OCI-LY7 (cell line): ENCODE results near the gene RNF32. TPM values are rescaled to one million over a fixed set of nuclear protein-coding genes. Genes with fewer than 3 reads are reported as not detected.

Source experiments
- BruUV-seq: library from RNA; stranded (reverse); fragments of 400-500 nt; replicated peaks from 2 replicates; lab custom pipeline; 2021; lab: Mats Ljungman, UMichigan
- CTCF ChIA-PET: fragments of 300-600 bp; sonication (Branson Sonifier 250); formaldehyde crosslinking; loops from one replicate; lab custom pipeline; 2022; ENCODE audit warnings: antibody characterized with exemption; ENCODE audit not compliant: unreplicated experiment; lab: Charles Lee
- POLR2A ChIA-PET: fragments of 300-600 bp; sonication (Branson Sonifier 250); formaldehyde crosslinking; loops from one replicate; lab custom pipeline; 2022; ENCODE audit warnings: antibody characterized with exemption; lab: Charles Lee
- DNase-seq: peaks from one replicate; pipeline ENCODE4 v3.0.0-alpha.2; 2015; ENCODE audit warnings: low spot score
- H2AFZ ChIP-seq: fragments of 200-600 bp; sonication (generic), shearing (Covaris generic); 2 replicates; pipeline ENCODE4 v1.6.1; 2014; ENCODE audit warnings: mild to moderate bottlenecking, antibody characterized with exemption, low read length, moderate library complexity
- H3K27ac ChIP-seq: fragments of 200-600 bp; sonication (generic); 2 replicates; pipeline ENCODE4 v1.5.1; 2014; ENCODE audit warnings: mixed run types, low read depth, mild to moderate bottlenecking, moderate library complexity, low read length, inconsistent platforms; ENCODE audit not compliant: poor library complexity, severe bottlenecking
- H3K36me3 ChIP-seq: fragments of 200-600 bp; sonication (generic); 2 replicates; pipeline ENCODE4 v1.6.1; 2014; ENCODE audit warnings: mild to moderate bottlenecking, antibody characterized with exemption, low read length, moderate library complexity, mixed read lengths; ENCODE audit not compliant: insufficient read depth
- H3K4me1 ChIP-seq: fragments of 200-600 bp; sonication (generic); 2 replicates; pipeline ENCODE4 v1.5.1; 2014; ENCODE audit warnings: mild to moderate bottlenecking, low read length; ENCODE audit not compliant: insufficient read depth, poor library complexity, severe bottlenecking
- H3K4me2 ChIP-seq: fragments of 200-600 bp; sonication (generic); 2 replicates; pipeline ENCODE4 v1.6.1; 2014; ENCODE audit warnings: mild to moderate bottlenecking, low read length
- H3K4me3 ChIP-seq: fragments of 200-600 bp; sonication (generic); 2 replicates; pipeline ENCODE4 v1.5.1; 2014; ENCODE audit warnings: mild to moderate bottlenecking, low read depth, low read length; ENCODE audit not compliant: poor library complexity, severe bottlenecking
- H3K79me2 ChIP-seq: fragments of 200-600 bp; sonication (generic); 2 replicates; pipeline ENCODE4 v1.6.1; 2016; ENCODE audit warnings: low read depth, mild to moderate bottlenecking, low read length, moderate library complexity, mixed read lengths; ENCODE audit not compliant: insufficient read depth
- H3K9me2 ChIP-seq: fragments of 200-600 bp; sonication (generic); 2 replicates; pipeline ENCODE4 v1.6.1; 2016; ENCODE audit warnings: mild to moderate bottlenecking, low read length, mixed read lengths; ENCODE audit not compliant: insufficient read depth
- H3K9me3 ChIP-seq: fragments of 200-600 bp; sonication (generic); 2 replicates; pipeline ENCODE4 v1.6.1; 2014; ENCODE audit warnings: mild to moderate bottlenecking, mixed run types, low read length, mixed read lengths
- H4K20me1 ChIP-seq: fragments of 200-600 bp; sonication (generic); 2 replicates; pipeline ENCODE4 v1.6.1; 2014; ENCODE audit warnings: mild to moderate bottlenecking, antibody characterized with exemption, low read length, moderate library complexity, mixed read lengths; ENCODE audit not compliant: insufficient read depth
- EZH2phosphoT487 ChIP-seq: fragments of 200-600 bp; sonication (generic); IDR thresholded peaks from 2 replicates; pipeline ENCODE4 v1.6.1; 2018; ENCODE audit warnings: low read depth, borderline replicate concordance, mild to moderate bottlenecking, mixed run types, antibody characterized with exemption, low read length, moderate library complexity, mixed read lengths
- intact Hi-C: fragments of 100-400 bp; cut with micrococcal nuclease; formaldehyde crosslinking; loops from one replicate; pipeline ENCODE4 v1.10.0; 2022; ENCODE audit not compliant: unreplicated experiment
- total RNA-seq, 2 experiments: library from RNA; depleted of rRNA in 1 of 2; stranded (reverse); fragments of >200 nt in 1 of 2; shearing (Covaris generic) in 1 of 2; gene quantifications; 2 replicates each; pipeline ENCODE4 v1.2.3, GENCODE V29; 2014 to 2022
- TF ChIP-seq, protein P1 (sequence below): fragments of 200-600 bp; sonication (generic); conservative IDR thresholded peaks from 2 replicates; pipeline ENCODE4 v1.5.1; 2014; ENCODE audit warnings: mild to moderate bottlenecking, antibody characterized with exemption, low read length, moderate library complexity, mixed read lengths

Gene RNF32
- total RNA-seq, 2 experiments from 2014 or later: 3.2 to 3.9 TPM

DNA sequence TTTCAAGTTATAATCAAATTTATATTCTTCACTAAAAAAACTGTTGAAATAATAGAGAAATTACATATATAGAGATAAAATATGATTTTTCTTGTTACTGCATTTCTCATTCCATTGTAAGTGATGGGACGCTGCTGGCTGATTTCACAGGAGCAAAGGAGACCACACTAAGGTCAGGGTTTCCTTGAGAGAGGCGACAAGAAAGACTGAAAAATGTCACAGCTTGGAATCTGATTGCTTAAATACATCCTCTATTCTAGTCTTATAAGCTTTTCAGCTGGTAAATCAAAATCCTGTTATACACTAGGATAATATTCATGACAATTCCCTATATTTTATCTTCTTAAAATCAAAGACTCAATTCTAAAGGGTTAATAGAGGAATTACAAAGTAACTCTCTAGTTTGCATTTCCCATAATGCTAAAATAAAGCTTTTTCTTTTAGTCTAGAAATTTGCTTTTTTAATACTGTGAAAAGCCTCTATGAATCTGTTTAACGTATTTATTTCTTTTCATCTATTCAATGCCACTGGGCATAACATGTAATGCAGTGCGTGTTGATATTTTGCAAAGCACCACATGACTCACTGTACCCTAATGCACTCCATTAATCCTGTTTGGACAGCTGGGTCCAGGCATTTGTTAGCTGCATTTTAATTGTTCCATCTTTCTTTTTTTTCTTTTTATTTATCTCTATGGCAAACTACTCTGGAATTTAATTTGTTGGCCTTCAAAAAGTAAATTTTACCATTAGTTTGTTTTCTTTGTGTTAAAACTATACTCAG, 81.7 kb downstream of the RNF32 start:
- H4K20me1 ChIP-seq: no peaks in the 10 kb centered on the region
- ChIA-PET CTCF (no interaction called here), POLR2A (interaction anchor here (0.6 to 1.6 kb wide), 4 partner anchors 26 to 605 kb away, joined by 3 to 5 read pairs (median 3); no protein-coding TSS in a partner anchor)
- no peaks in the 10 kb centered on the region for H3K9me2 ChIP-seq
- no peak overlapping the region for H2AFZ ChIP-seq
- no peaks in the 10 kb centered on the region for H3K4me1 ChIP-seq
- no peak overlapping the region for H3K27ac ChIP-seq
- H3K9me3 ChIP-seq: no peaks in the 10 kb centered on the region
- intact Hi-C loops: no loop called here
- no peak for TF ChIP-seq EZH2phosphoT487
- TF ChIP-seq, protein P1, sequence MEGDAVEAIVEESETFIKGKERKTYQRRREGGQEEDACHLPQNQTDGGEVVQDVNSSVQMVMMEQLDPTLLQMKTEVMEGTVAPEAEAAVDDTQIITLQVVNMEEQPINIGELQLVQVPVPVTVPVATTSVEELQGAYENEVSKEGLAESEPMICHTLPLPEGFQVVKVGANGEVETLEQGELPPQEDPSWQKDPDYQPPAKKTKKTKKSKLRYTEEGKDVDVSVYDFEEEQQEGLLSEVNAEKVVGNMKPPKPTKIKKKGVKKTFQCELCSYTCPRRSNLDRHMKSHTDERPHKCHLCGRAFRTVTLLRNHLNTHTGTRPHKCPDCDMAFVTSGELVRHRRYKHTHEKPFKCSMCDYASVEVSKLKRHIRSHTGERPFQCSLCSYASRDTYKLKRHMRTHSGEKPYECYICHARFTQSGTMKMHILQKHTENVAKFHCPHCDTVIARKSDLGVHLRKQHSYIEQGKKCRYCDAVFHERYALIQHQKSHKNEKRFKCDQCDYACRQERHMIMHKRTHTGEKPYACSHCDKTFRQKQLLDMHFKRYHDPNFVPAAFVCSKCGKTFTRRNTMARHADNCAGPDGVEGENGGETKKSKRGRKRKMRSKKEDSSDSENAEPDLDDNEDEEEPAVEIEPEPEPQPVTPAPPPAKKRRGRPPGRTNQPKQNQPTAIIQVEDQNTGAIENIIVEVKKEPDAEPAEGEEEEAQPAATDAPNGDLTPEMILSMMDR: no peak
- no peak overlapping the region for H3K4me3 ChIP-seq
- no peaks in the 10 kb centered on the region for H3K79me2 ChIP-seq
- H3K4me2 ChIP-seq: no peak overlapping the region
- BruUV-seq: no TSS peak
- H3K36me3 ChIP-seq: peaks cover 27% of the 10 kb centered on the region
- DNase-seq: no peak

DNA sequence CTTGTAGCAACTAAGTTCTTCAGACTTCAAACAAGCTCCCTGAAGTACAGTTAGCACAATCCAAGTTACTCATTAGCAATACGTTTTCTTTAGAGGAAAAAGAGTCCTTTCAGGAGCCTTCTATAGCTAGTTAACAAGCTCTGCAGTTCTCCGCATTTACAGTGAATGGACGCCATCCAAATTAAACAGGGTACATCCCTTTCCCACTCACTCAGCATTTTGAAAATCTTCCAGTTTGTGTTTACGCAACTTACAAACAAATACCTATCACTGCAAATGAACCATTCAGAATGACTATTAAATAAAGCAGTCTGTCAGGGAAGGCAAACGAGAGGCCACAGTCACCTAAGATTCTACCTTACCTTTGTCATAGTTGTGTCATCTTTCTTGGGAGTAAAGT, 84.5 kb downstream of the RNF32 start:
- CTCF ChIA-PET: no interaction called here
- Histone ChIP-seq H3K9me2 (no peaks in the 10 kb centered on the region), H3K4me1 (no peaks in the 10 kb centered on the region), H3K27ac (no peak overlapping the region), H3K4me2 (no peak overlapping the region), H3K4me3 (no peak overlapping the region), H4K20me1 (no peaks in the 10 kb centered on the region), H2AFZ (no peak overlapping the region), H3K79me2 (no peaks in the 10 kb centered on the region), H3K9me3 (no peaks in the 10 kb centered on the region), H3K36me3 (peaks cover 23% of the 10 kb centered on the region; the same call in 1 of the 2 replicates)
- no peak for TF ChIP-seq EZH2phosphoT487
- TF ChIP-seq, protein P1: no peak
- DNase-seq: no peak
- POLR2A ChIA-PET: interaction anchor here (0.7 to 2.7 kb wide), 5 partner anchors 10 to 26 kb away, joined by 3 to 11 read pairs (median 6); no protein-coding TSS in a partner anchor
- intact Hi-C loops: no loop called here
- BruUV-seq: no TSS peak

DNA sequence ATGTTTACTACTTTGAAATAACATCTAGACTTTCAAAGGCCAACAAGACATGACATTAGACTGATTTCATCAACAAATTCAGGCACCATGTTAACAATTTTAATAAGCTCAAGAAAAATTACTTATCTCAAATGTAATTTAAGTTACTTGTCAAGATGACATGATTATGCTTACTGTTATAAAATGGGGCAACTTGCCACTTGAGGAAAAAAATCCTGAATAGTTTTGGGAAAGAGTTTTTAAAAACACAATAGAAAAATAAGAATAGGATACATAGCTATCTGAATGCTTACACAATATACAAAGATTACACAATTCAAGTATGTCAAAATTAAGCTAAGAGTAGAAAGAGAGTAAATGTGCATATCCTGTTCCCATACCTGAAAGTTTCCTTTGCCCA, 85.4 kb downstream of the RNF32 start:
- CTCF ChIA-PET: no interaction called here
- no peak for DNase-seq
- Histone ChIP-seq H3K4me2 (no peak overlapping the region), H2AFZ (no peak overlapping the region), H3K9me3 (no peaks in the 10 kb centered on the region), H3K4me3 (no peak overlapping the region), H3K9me2 (no peaks in the 10 kb centered on the region), H4K20me1 (no peaks in the 10 kb centered on the region), H3K36me3 (peaks cover 17% of the 10 kb centered on the region), H3K79me2 (no peaks in the 10 kb centered on the region), H3K4me1 (no peaks in the 10 kb centered on the region), H3K27ac (no peak overlapping the region)
- POLR2A ChIA-PET: interaction anchor here (2.1 to 2.7 kb wide), 2 partner anchors 11 to 18 kb away, joined by 7 to 11 read pairs; no protein-coding TSS in a partner anchor
- no TSS peak for BruUV-seq
- intact Hi-C loops: no loop called here
- no peak for TF ChIP-seq EZH2phosphoT487
- TF ChIP-seq, protein P1: no peak
